Measurements from ENCODE around the gene BLTP3A. TPM values are rescaled to one million over a fixed set of nuclear protein-coding genes. Genes with fewer than 3 reads are reported as not detected.

BLTP3A gene
- total and polyA plus RNA-seq, 2 donors (not counting 1 experiment from before 2014, with no cell fraction given): 4.1 to 11.3 TPM

DNA sequence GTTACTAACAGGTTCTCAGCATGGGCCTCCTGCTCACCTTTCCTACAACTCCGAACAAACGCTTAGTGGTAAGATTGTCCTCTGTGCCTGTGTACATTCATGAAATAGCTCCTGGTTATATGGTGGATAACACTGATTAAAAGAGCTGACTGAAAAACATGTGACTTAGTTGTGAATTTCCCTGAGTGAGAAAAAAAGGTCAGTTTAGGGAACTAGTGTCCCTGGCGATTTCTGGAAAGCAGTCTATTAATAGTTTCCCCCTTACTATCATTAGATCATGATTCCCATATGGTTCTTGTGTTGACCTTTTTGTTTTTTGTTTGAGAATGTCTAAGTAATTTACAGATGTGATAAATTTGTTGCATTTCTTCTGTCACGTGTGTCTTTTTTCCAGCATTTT, 18.9 kb upstream of the BLTP3A start:
- CTCF ChIA-PET: no interaction called here
- Mint-ChIP-seq H3K27ac (no peak overlapping the region), H3K4me3 (no peak overlapping the region), H3K4me1 (no peaks in the 10 kb centered on the region), H3K9me3 (ENCODE audit: insufficient read depth) (no peaks in the 10 kb centered on the region), H3K27me3 (no peaks in the 10 kb centered on the region)
- Histone ChIP-seq H3K27ac (ENCODE audit: low read length in 2 of 2) (no peak overlapping the region), H3K4me2 (replicated peaks; ENCODE audit: low read depth, low read length, poor library complexity, severe bottlenecking) (no peak overlapping the region), H3K4me1 (ENCODE audit: control insufficient read depth in 2 of 2, insufficient read depth in 2 of 2, low read length in 2 of 2) (no peaks in the 10 kb centered on the region), H3K79me2 (ENCODE audit: control insufficient read depth, insufficient read depth, low read length) (no peaks in the 10 kb centered on the region), H3K27me3 (replicated peaks in 1 of 4; ENCODE audit: control extremely low read depth in 1 of 4, control insufficient read depth in 3 of 4, insufficient read depth in 4 of 4, low read length in 3 of 4) (no peaks in the 10 kb centered on the region), H3K9ac (ENCODE audit: low read length) (no peak overlapping the region), H2AFZ (ENCODE audit: insufficient read depth, low read depth, low read length, poor library complexity, severe bottlenecking) (no peak overlapping the region), H3K9me3 (ENCODE audit: control extremely low read depth in 1 of 3, control insufficient read depth in 2 of 3, insufficient read depth in 1 of 3, low read length in 2 of 3) (no peaks in the 10 kb centered on the region), H3K36me3 (replicated peaks in 1 of 2; ENCODE audit: control extremely low read depth in 1 of 2, control insufficient read depth in 1 of 2, extremely low read depth in 1 of 2, insufficient read depth in 2 of 2, low read length in 1 of 2) (peaks cover 9 to 52% of the 10 kb centered on the region in 2 experiments), H3K4me3 (ENCODE audit: control extremely low read depth in 1 of 5, extremely low read depth in 1 of 5, insufficient read depth in 1 of 5, low read depth in 2 of 5, low read length in 4 of 5) (no peak overlapping the region), H4K20me1 (ENCODE audit: control insufficient read depth, insufficient read depth, low read length, poor library complexity, severe bottlenecking) (no peaks in the 10 kb centered on the region)
- WGBS (ENCODE audit: insufficient coverage): no CpG with 5 or more reads among the region's 4 CpGs
- ATAC-seq (ENCODE audit: low read depth) (no peak), DNase-seq (no peak)
- POLR2A ChIA-PET: no interaction called here
- TF ChIP-seq EZH2 (IDR thresholded peaks at IDR 0.05; ENCODE audit: borderline replicate concordance, insufficient read depth, low read depth, low read length, poor library complexity, severe bottlenecking): no peak
- TF ChIP-seq, protein P1, sequence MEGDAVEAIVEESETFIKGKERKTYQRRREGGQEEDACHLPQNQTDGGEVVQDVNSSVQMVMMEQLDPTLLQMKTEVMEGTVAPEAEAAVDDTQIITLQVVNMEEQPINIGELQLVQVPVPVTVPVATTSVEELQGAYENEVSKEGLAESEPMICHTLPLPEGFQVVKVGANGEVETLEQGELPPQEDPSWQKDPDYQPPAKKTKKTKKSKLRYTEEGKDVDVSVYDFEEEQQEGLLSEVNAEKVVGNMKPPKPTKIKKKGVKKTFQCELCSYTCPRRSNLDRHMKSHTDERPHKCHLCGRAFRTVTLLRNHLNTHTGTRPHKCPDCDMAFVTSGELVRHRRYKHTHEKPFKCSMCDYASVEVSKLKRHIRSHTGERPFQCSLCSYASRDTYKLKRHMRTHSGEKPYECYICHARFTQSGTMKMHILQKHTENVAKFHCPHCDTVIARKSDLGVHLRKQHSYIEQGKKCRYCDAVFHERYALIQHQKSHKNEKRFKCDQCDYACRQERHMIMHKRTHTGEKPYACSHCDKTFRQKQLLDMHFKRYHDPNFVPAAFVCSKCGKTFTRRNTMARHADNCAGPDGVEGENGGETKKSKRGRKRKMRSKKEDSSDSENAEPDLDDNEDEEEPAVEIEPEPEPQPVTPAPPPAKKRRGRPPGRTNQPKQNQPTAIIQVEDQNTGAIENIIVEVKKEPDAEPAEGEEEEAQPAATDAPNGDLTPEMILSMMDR (IDR thresholded peaks at IDR 0.05): no peak
- intact Hi-C loops (cut with micrococcal nuclease): no loop called here

DNA sequence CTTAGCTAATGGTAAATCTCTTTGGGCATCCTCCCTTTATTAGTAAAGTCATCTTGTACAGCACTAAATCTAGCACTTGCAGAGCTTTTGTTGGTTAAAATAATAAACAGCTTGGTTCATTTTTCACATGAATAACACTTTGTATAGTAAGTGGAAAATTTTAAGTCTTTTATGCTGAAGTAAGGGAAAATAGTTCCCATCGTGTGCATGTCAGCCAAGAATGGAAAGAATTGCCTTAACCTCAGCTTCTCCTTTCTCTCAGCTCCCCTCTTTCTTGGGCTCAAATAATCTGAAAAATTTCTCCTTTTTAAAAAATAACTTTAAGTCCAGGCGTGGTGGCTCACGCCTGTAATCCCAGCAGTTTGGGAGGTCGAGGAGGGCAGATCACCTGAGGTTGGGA, 18.0 kb upstream of the BLTP3A start:
- Mint-ChIP-seq H3K9me3 (ENCODE audit: insufficient read depth) (no peaks in the 10 kb centered on the region), H3K4me1 (no peaks in the 10 kb centered on the region)

More for the DNA sequence above, 18.0 kb upstream of the BLTP3A start:
- Histone ChIP-seq H3K36me3 (replicated peaks in 1 of 2; ENCODE audit: control extremely low read depth in 1 of 2, control insufficient read depth in 1 of 2, extremely low read depth in 1 of 2, insufficient read depth in 2 of 2, low read length in 1 of 2) (peaks cover 9 to 44% of the 10 kb centered on the region in 2 experiments), H3K9me3 (ENCODE audit: control extremely low read depth in 1 of 3, control insufficient read depth in 2 of 3, insufficient read depth in 1 of 3, low read length in 2 of 3) (no peaks in the 10 kb centered on the region), H3K4me1 (ENCODE audit: control insufficient read depth in 2 of 2, insufficient read depth in 2 of 2, low read length in 2 of 2) (no peaks in the 10 kb centered on the region), H3K27ac (ENCODE audit: low read length in 2 of 2) (no peak overlapping the region), H4K20me1 (ENCODE audit: control insufficient read depth, insufficient read depth, low read length, poor library complexity, severe bottlenecking) (no peaks in the 10 kb centered on the region), H2AFZ (ENCODE audit: insufficient read depth, low read depth, low read length, poor library complexity, severe bottlenecking) (no peak overlapping the region), H3K4me2 (replicated peaks; ENCODE audit: low read depth, low read length, poor library complexity, severe bottlenecking) (no peak overlapping the region), H3K9ac (ENCODE audit: low read length) (no peak overlapping the region), H3K27me3 (replicated peaks in 1 of 4; ENCODE audit: control extremely low read depth in 1 of 4, control insufficient read depth in 3 of 4, insufficient read depth in 4 of 4, low read length in 3 of 4) (no peaks in the 10 kb centered on the region), H3K79me2 (ENCODE audit: control insufficient read depth, insufficient read depth, low read length) (no peaks in the 10 kb centered on the region), H3K4me3 (ENCODE audit: control extremely low read depth in 1 of 5, extremely low read depth in 1 of 5, insufficient read depth in 1 of 5, low read depth in 2 of 5, low read length in 4 of 5) (no peak overlapping the region)
- DNase-seq (no peak), ATAC-seq (ENCODE audit: low read depth) (no peak)
- TF ChIP-seq, protein P1 (IDR thresholded peaks at IDR 0.05): no peak
- no peak for TF ChIP-seq EZH2 (IDR thresholded peaks at IDR 0.05; ENCODE audit: borderline replicate concordance, insufficient read depth, low read depth, low read length, poor library complexity, severe bottlenecking)
- no peak overlapping the region for H3K4me3 Mint-ChIP-seq
- ChIA-PET POLR2A (no interaction called here), CTCF (no interaction called here)
- H3K27ac Mint-ChIP-seq: no peak overlapping the region
- WGBS (ENCODE audit: insufficient coverage): 100% methylated on average over 3 of the region's 4 CpGs
- intact Hi-C loops (cut with micrococcal nuclease): no loop called here
- no peaks in the 10 kb centered on the region for H3K27me3 Mint-ChIP-seq
